Measurements from ENCODE around the gene E2F4. TPM values are rescaled to one million over a fixed set of nuclear protein-coding genes. Genes with fewer than 3 reads are reported as not detected.

The E2F4 gene
- total RNA-seq, 1 donor from 2014 or later, result 35.3 TPM

GRCh38 chr16:67188323-67188722 lies 3.6 kb upstream of the E2F4 start:
- no peak overlapping the region for H3K27ac Mint-ChIP-seq
- Histone ChIP-seq H3K9ac (no peak overlapping the region), H3F3A (ENCODE audit: low read depth) (peaks cover 15% of the 10 kb centered on the region), H4K20me1 (ENCODE audit: low read depth) (peaks cover 35% of the 10 kb centered on the region), H3K27ac (no peak overlapping the region), H3K79me2 (ENCODE audit: low read depth) (peaks cover 14% of the 10 kb centered on the region), H3K4me1 (peaks cover 14% of the 10 kb centered on the region), H3K27me3 (peaks cover 33% of the 10 kb centered on the region), H3K4me2 (no peak overlapping the region), H3K9me3 (ENCODE audit: low read depth) (no peaks in the 10 kb centered on the region), H3K4me3 (no peak overlapping the region), H3K36me3 (no peaks in the 10 kb centered on the region), H2AFZ (replicated peaks) (no peak overlapping the region)
- H3K4me3 Mint-ChIP-seq, result no peak overlapping the region
- peaks cover 24% of the 10 kb centered on the region for H3K4me1 Mint-ChIP-seq
- H3K36me3 Mint-ChIP-seq, result peaks cover 2% of the 10 kb centered on the region
- H3K9me3 Mint-ChIP-seq, result no peaks in the 10 kb centered on the region
- peaks cover 17% of the 10 kb centered on the region for H3K27me3 Mint-ChIP-seq (ENCODE audit: insufficient read depth, low read depth)
- DNase-seq (ENCODE audit: low spot score), result no peak
- TF ChIP-seq EZH2 (IDR thresholded peaks at IDR 0.05) (no peak), CTCF (IDR thresholded peaks at IDR 0.05) (no peak), EZH2phosphoT487 (IDR thresholded peaks at IDR 0.05) (no peak)

GRCh38 chr16:67188798-67189197 lies 3.2 kb upstream of the E2F4 start:
- Histone ChIP-seq H3K9me3 (ENCODE audit: low read depth) (no peaks in the 10 kb centered on the region), H3K4me1 (peaks cover 14% of the 10 kb centered on the region), H3K27ac (no peak overlapping the region), H4K20me1 (ENCODE audit: low read depth) (peaks cover 40% of the 10 kb centered on the region), H3K9ac (no peak overlapping the region), H3K4me3 (no peak overlapping the region), H2AFZ (replicated peaks) (no peak overlapping the region), H3K36me3 (no peaks in the 10 kb centered on the region), H3K4me2 (no peak overlapping the region), H3K79me2 (ENCODE audit: low read depth) (peaks cover 18% of the 10 kb centered on the region), H3K27me3 (peaks cover 33% of the 10 kb centered on the region), H3F3A (ENCODE audit: low read depth) (peaks cover 14% of the 10 kb centered on the region)
- Mint-ChIP-seq H3K9me3 (no peaks in the 10 kb centered on the region), H3K27ac (no peak overlapping the region), H3K4me1 (peaks cover 28% of the 10 kb centered on the region), H3K36me3 (peaks cover 2% of the 10 kb centered on the region), H3K27me3 (ENCODE audit: insufficient read depth, low read depth) (peaks cover 17% of the 10 kb centered on the region), H3K4me3 (no peak overlapping the region)
- no peak for TF ChIP-seq EZH2 (IDR thresholded peaks at IDR 0.05)
- DNase-seq (ENCODE audit: low spot score), result no peak

GRCh38 chr16:67190041-67190440 lies 1.9 kb upstream of the E2F4 start, which contains the start of gene EXOC3L1:
EXOC3L1 (minus strand) TSS chr16:67190136; CDS start chr16:67189676, 460 bp downstream.
- Histone ChIP-seq H3K4me2 (no peak within 1 kb of the TSS), H4K20me1 (ENCODE audit: low read depth) (peaks cover 39% of the 10 kb centered on the region), H3K4me3 (no peak within 1 kb of the TSS), H3K79me2 (ENCODE audit: low read depth) (peaks cover 24% of the 10 kb centered on the region), H3K9me3 (ENCODE audit: low read depth) (no peaks in the 10 kb centered on the region), H3K27me3 (peaks cover 22% of the 10 kb centered on the region), H2AFZ (replicated peaks) (no peak within 1 kb of the TSS), H3K9ac (no peak within 1 kb of the TSS), H3F3A (ENCODE audit: low read depth) (peaks cover 2% of the 10 kb centered on the region), H3K27ac (no peak within 1 kb of the TSS), H3K4me1 (peaks cover 7% of the 10 kb centered on the region), H3K36me3 (no peaks in the 10 kb centered on the region)
- Mint-ChIP-seq H3K27ac (peak within 1 kb of the TSS; percentile 72), H3K27me3 (ENCODE audit: insufficient read depth, low read depth) (peaks cover 17% of the 10 kb centered on the region), H3K4me1 (peaks cover 29% of the 10 kb centered on the region), H3K36me3 (peaks cover 2% of the 10 kb centered on the region), H3K9me3 (no peaks in the 10 kb centered on the region), H3K4me3 (no peak within 1 kb of the TSS)
- no peak for DNase-seq (ENCODE audit: low spot score)
- TF ChIP-seq CTCF (IDR thresholded peaks at IDR 0.05) (no peak), EZH2 (IDR thresholded peaks at IDR 0.05) (no peak), EZH2phosphoT487 (IDR thresholded peaks at IDR 0.05) (no peak)

- Mint-ChIP-seq H3K4me3 (peak overlapping the region; percentile 92), H3K27ac (peak overlapping the region; percentile 72), H3K36me3 (peaks cover 6% of the 10 kb centered on the region), H3K4me1 (peaks cover 23% of the 10 kb centered on the region), H3K9me3 (no peaks in the 10 kb centered on the region), H3K27me3 (ENCODE audit: insufficient read depth, low read depth) (peaks cover 10% of the 10 kb centered on the region)
- H4K20me1 ChIP-seq (ENCODE audit: low read depth), result peaks cover 33% of the 10 kb centered on the region
- H3K4me1 ChIP-seq, result peaks cover 7% of the 10 kb centered on the region
- H3K4me3 ChIP-seq, result no peak overlapping the region
- H2AFZ ChIP-seq (replicated peaks), result no peak overlapping the region
- H3K27ac ChIP-seq, result no peak overlapping the region
- no peaks in the 10 kb centered on the region for H3K36me3 ChIP-seq
- H3K9ac ChIP-seq, result no peak overlapping the region
- H3F3A ChIP-seq (ENCODE audit: low read depth), result no peaks in the 10 kb centered on the region
- no peak for TF ChIP-seq EZH2phosphoT487 (IDR thresholded peaks at IDR 0.05)
- H3K9me3 ChIP-seq (ENCODE audit: low read depth), result no peaks in the 10 kb centered on the region
- no peak for DNase-seq (ENCODE audit: low spot score)
- H3K27me3 ChIP-seq, result peaks cover 15% of the 10 kb centered on the region
- H3K79me2 ChIP-seq (ENCODE audit: low read depth), result peaks cover 24% of the 10 kb centered on the region
- H3K4me2 ChIP-seq, result no peak overlapping the region
Observed at GRCh38 chr16:67190448-67191399, 1.2 kb upstream of the E2F4 start.

Measured in neural progenitor cell (in vitro differentiated cells).